ENCODE data around the gene CPLANE2.
"Not testable (repeated sequence)": the region's sequence is repeated elsewhere in the genome, so short reads cannot be mapped to it uniquely, and the experiment has no call there.

CPLANE2 gene, protein sequence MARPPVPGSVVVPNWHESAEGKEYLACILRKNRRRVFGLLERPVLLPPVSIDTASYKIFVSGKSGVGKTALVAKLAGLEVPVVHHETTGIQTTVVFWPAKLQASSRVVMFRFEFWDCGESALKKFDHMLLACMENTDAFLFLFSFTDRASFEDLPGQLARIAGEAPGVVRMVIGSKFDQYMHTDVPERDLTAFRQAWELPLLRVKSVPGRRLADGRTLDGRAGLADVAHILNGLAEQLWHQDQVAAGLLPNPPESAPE

DNA sequence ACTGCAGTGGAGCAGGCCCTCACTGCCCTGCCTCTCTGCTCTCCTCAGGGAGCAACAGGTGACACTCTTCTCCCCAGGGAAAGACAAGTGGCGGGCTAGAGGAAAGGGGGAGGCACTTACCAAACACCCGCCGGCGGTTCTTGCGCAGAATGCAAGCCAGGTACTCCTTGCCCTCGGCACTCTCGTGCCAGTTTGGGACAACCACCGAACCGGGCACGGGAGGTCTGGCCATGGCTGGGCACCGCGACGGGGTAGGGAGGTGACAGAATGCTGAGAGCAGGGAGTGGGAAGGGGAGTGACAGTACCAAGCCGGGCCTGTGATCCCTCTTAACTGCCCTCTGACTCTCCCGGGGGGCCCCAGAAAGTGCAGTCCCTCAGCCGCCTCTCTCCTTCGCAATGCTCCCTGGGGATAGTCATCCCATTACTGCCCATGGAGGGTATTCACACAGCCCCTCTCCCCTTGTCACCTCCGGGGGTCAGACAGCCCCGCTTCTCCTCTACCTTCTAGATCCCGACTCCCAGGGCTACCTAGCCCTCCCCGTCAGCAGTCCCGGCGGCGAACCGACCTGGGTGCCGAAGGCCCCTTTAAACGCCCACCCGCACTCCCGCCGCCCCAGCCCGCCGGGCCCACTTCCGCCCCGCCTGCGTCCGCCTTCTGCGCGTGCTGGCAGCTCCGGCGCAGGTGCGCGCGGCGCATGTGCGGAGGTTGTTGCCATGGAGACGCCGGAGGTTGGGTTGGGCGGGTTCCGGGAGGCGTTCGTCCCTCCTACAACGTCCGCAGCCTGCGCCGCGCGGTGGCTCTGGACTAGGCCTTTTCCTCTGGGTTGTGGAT is at the start of gene CPLANE2:
TSS of gene CPLANE2 (minus strand) at position 673 of the 832 bp plus-strand sequence. CDS start at position 232, 441 bp downstream.
- DNase-seq, result peak; percentile 83

DNA sequence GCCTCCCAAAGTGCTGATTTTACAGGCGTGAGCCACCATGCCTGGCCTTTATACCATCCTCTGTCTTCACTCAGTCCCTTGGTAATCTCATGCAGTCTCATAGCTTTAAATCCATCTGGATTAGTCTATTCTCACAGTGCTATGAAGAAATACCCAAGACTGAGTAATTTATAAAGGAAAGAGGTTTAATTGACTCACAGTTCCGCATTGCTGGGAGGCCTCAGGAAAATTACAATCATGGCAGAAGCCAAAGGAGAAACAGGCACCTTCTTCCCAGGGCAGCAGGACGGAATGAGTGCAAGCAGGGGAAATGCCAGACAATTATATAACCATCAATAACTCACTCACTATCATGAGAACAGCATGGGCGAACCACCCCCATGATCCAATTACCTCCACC is 49.1 kb upstream of the CPLANE2 start:
- no peak for DNase-seq

DNA sequence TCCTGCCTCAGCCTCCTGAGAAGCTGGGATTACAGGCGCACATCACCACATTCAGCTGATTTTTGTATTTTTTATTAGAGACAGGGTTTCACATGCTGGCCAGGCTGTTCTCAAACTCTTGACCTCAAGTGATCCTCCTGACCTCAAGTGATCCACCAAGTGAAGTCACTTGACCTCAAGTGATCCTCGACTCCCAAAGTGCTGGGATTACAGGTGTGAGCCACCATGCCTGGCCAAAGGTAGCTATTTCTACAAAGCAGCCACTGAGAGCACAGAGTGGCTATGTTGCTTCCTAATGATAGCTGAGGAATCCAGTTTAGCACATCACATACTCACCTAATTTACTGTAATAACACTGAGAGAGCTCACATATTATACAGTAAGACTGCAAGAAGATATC is 44.8 kb upstream of the CPLANE2 start:
- DNase-seq, result no peak

DNA sequence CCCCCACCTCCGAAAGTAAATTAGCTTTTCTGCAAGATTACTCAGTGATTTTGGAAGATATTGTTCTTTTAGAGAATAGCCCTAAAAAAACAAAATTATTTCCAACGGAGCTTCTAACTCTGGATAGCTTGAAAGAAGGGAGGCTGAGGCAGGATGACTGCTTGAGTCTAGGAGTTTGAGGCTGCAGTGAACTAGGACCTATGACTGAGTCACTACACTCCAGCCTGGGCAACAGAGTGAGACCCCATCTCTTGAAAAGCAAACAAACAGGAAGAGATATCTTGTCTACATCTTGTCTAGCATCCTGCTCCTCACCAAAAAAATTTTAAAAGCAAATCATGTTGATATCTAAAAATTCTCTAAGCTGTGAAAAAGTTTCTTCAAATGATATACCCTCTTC is 42.2 kb upstream of the CPLANE2 start:
- no peak for DNase-seq

DNA sequence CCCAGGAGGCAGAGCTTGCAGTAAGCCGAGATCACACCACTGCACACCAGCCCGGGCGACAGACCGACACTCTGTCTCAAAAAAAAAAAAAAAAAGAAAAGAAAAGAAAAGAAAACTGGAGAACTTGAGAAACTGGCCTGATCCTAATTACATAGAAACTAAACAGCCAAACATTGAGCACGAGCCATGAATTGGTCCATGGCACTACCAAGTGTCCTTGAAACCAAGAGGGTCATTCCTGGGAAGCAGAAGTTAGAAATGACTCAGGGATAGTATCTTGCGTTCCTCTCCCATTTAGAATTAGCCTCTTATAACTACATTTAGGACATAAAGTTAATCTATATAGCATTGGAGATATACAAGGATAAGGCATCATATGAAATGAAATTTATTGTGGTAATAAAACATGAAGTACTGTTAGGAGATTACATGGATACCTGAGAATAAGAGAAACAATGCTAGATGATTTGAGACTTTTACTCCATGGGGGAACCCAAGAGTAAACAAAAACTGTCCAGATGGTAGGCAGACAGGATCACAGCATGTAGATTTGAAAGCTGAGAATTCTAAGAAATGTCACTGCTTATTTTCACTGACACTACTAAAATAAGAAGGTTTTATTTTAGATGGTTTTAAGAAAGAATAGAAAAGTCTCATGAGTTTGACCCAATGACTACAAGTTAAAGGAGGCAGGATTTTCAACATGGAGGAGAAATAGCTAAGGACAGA is 39.5 kb upstream of the CPLANE2 start:
- DNase-seq, result no peak

DNA sequence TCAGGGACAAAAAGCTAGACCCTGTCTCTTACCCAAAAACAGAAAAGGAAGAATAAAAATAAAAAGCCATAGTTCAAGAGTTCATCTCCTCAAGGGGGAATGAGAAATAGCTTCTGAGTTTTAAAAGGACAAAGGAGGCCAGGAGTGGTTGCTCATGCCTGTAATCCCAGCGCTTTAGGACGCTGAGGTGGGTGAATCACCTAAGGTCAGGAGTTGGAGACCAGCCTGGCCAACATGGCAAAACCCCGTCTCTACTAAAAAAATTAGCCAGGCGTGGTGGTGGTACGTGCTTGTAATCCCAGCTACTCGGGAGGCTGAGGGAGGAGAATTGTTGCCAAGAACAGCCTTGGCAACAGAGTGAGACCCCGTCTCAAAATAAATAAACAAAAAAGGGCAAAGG is 38.6 kb upstream of the CPLANE2 start:
- no peak for DNase-seq

DNA sequence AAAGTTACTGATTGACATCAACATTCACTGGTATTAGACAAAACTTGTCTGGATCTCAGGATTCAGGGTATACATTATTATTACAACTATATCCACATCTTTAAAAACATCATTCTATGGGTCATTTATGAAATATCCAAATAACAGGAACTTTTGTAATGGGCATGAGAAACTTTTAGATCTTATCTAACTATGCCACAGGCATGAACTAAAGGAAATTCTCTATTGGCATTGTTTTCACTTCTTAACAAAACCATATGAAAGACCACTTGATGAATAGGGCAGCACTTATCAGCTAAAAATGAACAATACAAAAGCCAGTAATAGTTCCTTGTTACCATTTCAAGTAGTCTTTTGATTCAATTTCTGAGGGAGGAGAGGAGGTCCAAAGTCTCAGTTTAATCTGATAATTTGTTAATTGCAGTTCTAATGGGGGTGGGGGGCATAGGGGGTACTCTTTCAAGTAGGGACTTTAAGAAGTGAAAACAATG is 30.8 kb upstream of the CPLANE2 start:
- no peak for DNase-seq

DNA sequence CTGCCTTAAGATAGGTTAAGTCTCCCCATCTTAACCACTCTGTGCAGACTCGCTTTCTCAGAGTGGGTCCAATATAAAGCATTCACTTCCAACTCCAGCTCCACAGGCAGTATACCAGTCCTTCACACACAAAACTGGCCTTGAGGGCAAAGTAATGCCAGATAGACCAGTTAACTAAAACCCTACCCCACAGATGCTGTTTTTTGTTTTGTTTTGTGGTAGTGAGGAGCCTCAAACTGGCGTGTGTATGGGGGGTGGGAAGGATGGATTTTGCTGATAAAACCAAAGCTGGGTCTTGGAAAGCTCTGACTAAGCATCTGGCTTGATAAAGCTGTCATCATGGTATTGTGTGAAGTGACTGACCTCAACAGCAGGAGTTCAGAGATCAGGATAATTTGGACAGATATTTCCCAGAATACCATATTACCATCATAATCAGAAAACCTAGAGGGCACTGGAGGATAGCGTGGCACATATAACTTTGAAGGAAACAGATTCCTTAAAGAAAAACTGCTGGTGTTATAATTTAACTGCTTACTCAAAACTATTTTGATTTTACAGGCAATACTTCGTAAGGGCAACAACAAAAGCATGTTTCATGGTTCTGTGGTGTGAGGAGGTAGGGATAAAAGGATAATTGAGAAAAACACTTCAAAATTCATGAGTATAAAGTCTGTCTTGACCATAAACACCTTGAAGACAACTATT is 29.6 kb upstream of the CPLANE2 start:
- DNase-seq, result no peak

DNA sequence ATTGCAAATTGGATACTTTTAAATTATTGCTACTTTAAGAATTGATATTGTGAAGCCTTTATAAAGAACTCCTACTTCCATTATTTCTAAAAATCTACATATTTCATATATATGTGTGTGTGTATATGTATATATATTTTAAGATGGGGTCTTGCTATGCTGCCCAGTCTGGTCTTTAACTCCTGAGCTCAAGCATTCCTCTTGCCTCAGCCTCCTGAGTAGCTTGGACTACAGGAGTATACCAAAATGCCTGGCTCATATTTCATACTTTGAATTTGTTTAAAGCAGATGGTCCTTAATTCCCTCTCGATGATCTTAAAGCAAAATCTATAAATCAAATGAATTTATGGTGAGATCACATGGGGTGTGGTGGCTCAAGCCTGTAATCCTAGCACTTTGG is 25.1 kb upstream of the CPLANE2 start:
- no peak for DNase-seq

DNA sequence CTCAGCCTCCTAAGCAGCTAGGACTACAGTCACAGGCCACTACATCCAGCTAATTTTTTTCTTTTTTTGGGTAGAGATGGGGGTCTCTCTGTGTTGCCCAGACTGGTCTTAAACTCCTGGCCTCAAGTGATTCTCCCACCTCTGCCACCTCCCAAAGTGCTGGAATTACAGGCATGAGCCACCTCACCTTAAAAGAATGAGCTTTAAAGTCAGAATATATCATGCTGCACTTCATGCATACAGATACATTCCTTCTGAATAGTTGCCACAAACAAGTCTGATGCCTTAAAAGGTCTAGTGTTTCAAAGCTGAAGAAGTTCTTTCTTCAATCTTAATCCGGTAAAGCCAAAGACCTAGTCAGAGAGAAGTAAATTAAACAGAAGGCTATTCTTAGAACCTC is 23.8 kb upstream of the CPLANE2 start:
- DNase-seq, result no peak

DNA sequence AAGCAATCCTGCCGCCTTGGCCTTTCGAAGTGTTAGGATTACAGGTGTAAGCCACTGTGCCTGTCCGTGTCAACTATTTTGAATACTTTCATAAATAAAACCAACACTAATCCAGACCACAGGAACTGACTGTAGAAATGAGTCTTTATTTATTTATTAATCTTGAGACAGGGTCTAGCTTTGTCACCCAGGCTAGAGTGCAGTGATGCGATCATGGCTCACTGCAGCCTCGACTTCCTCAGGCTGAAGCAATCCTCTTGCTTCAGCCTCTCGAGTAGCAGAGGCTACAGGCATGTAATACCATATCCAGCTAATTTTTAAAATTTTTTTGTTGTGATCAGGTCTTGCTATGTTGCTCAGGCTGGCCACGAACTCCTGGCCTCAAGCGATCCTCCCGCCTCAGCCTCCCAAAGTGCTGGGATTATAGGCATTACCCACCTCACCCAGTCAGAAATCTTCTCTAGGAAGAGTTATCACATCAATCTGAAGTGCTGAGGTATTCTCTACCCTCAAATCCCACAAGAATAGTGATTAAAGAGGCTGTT is 21.7 kb upstream of the CPLANE2 start:
- DNase-seq, result no peak

DNA sequence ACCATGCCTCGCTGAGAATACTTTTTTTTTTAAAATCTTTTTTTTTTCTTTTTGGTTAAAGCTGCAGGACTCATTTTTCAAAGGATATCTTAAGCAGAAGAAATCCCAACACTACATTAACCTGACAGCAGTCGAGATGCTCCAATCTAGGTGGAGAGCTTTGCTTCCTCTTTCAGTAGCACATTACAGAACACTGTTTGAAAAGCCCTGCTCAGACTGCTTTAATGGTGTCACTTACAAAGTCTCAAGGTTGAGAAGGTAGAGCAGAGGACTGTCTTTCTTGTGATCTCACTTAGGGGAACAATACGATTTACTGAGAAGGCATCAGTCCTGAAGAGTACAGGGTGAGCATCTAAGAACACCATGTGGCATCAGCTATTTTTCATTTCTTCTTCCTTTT is 21.0 kb upstream of the CPLANE2 start:
- no peak for DNase-seq

DNA sequence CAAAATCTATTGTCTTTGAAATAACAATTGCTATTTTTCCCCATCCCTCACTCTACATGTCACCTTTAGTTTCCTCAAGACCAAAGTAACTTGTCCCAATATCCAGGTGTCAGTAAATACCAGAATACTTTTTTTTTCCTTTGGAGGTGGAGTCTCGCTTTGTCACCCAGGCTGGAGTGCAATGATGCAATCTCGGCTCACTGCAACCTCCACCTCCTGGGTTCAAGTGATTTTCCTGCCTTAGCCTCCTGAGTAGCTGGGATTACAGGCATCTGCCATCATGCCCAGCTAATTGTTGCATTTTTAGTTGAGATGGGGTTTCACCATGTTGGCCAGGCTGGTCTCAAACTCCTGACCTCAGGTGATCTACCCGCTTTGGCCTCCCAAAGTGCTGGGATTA is 20.6 kb upstream of the CPLANE2 start:
- not testable (repeated sequence) for DNase-seq

DNA sequence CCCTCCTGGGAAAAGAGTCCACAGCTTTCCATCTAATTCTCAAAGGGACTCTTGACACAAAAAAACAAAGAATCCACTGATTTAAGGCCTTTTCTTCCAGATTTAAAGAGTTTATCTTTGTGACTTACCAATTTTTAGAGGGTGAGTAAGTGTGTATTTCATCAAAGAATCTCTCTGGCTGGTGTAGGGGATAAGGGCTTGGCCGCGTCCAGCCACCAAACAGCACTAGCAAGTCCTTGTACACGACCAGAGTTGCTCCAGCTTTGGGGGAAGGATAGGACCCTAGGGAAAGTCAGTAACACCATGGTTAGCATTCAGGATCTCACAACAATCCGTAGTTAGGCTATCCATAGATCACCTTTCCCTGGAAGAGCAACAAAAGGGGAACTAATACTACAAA is 19.5 kb upstream of the CPLANE2 start:
- no peak for DNase-seq

DNA sequence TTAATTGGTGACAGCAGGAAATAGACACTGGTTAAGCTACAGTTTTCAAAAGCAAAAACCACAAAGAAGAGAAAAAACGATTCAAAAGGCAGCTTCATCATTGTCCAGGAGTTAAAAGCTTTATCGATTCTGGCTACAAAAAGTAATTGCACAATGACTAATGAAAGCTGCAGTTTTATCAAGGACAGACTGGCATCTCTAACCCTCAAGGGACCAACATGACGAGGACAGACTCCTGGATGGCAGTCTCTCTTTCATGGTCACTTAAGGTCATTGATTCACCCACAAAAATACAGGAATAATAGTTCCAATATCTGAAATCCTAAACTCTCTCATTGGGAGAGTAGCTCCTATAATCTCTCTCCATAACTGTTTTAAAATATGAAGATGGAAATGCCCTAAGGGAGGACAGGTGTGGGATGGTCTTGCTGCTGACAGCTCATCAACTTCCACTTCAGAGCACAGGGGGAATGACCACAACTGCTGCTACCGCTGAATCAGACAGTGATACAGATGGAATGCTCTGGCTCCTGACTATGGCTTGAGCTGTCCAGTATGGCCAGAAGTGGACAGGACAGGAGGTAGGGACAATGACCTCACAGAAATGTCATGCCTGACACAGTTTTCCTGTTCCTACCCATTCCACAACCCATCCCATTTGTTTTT is 17.4 kb upstream of the CPLANE2 start:
- DNase-seq, result no peak

DNA sequence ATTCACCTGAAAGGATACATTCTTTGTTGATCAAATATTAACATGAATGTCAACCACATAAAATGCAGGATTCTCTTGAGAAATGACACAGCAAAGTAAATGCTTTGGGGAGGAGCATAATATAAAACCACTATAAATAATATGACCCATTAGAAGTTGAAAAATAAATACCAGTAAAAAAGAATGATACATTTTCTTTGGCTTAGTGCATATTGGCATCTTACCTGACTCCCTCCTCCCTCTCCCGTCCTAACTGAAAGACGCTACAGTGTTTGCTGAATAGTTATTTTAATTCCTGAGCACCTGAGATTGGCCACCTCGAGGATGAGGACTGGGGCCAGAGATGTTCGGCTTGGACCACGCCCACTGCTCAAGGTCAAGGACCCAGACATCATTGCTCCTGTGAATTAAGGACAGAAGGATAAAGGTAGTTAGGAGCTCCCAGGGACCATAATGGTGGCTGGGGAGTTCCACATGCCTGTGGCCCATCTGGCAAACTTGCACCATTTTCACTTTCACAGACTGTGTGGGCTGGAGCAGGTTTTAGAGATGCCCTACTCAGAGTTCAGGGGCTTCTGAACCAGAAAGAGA is 16.4 kb upstream of the CPLANE2 start:
- no peak for DNase-seq

DNA sequence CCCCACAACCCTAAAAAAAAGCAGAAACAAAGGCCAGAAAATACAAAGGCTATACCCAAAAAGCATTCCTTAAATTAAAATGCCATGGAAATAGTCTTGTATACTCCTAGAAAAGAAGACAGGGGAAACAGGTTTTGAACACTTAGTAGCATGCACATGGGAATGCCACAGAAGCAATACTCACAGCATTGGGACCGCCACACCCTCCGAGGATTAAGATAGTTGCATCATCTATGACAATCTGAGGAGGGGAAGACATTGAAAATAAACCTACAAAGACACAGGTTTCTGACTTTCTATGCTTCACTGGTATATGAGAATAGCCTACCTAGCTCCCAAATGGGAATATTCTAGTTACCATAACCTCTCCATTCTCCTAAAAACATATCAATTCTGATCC is 15.9 kb upstream of the CPLANE2 start:
- DNase-seq, result no peak

DNA sequence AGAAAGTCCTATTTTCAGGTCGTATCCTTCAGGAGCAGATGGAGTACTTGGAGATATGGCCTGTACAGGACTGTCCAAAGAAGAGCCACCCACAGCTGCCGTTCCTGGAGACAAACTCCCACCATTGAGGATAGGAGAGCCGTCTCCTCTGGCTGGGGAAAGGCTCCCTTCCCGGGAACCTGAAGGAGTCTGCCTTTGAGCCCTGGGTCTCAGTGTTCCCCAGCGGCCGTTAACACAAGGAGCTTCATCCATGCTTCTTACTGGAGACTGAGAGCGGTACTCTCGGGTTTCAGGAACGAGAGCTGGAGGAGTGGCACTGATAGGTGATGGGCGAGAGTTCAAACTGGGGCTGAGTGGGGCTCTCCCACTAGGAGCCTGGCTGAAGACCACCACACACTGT is 14.4 kb upstream of the CPLANE2 start:
- no peak for DNase-seq

DNA sequence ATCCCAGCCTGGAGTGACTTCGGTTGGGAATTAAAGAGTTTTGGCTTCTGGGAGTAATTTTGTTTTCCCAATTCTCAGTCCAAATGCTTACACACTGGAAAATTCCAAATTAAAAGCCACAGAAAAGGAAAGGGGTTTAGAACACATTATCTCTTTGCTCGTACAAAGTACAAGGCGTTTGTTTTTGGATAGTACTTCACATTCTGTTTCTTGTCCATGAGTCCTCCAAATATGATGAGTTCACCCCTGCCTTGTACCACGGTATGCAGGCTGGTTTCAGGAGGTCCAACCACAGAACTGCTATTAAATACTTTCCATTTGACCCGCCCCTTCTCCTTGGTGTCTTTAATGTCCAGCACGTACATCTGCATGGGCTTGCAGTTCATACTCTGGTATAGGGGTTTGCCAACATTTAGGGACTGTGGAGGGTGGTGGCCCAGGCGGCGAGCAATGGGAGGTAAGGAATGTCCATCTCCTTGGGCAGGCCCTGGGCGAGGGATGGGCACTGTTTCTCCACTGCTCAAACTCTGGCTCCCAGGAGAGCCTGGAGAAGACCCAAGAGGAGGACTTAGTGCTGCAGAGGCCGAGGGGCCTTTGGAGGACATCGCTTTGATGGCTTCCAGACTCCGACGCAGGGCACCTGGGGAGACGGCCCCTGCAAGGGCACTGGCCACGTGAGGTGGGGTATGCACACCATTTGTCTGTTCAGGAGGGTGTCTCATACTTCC is 13.7 kb upstream of the CPLANE2 start:
- no peak for DNase-seq

DNA sequence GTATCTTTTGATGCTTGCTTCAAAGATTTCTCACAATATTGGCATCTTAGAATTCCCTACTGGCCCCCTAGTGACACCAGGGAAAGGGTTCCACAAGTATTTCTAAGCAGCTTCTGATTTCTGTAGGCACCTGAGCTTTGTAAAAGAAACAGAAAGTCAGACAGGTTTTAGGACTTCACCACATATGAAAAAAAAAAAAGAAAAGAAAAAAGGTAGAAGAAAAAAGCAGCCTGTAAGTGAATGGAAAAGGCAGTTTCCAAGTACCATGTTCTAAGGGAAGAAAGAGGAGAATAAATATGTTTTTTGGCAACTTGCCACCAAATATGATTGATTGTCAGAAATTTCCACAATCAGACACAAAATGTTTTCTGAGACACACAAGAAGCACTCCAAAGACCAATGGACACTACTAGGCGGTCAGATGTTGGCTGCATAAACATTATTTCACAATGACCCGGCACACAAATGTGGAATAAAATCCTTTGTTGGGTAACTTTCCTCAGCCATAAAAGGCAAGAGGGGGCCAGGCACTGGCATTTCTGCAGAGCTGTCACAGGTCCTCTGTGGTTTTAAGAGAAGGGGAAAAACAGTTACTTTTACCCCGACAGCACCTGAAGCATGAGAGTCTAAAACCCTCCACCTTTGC is 12.7 kb upstream of the CPLANE2 start:
- DNase-seq, result no peak
